Nephron progenitor cell (in vitro differentiated cells): ENCODE results near the gene CAMTA1.

ENCODE experiments used
- DNase-seq: peaks from one replicate; pipeline ENCODE4 v3.0.0; 2021
- H3K27ac Mint-ChIP-seq: 2 replicates; pipeline ENCODE4 v1.8.0; 2021; ENCODE audit warnings: mild to moderate bottlenecking, moderate library complexity, mixed read lengths
- H3K27me3 Mint-ChIP-seq: 2 replicates; pipeline ENCODE4 v1.8.0; 2021; ENCODE audit warnings: mild to moderate bottlenecking, low read depth, mixed read lengths; ENCODE audit not compliant: poor library complexity
- H3K36me3 Mint-ChIP-seq: 2 replicates; pipeline ENCODE4 v1.8.0; 2021; ENCODE audit warnings: low read depth, mixed read lengths
- H3K4me1 Mint-ChIP-seq: 2 replicates; pipeline ENCODE4 v1.8.0; 2021; ENCODE audit warnings: mixed read lengths
- H3K4me3 Mint-ChIP-seq: 2 replicates; pipeline ENCODE4 v1.8.0; 2021; ENCODE audit warnings: mild to moderate bottlenecking, moderate library complexity, mixed read lengths
- H3K9me3 Mint-ChIP-seq: 2 replicates; pipeline ENCODE4 v1.8.0; 2021; ENCODE audit warnings: mild to moderate bottlenecking, moderate library complexity, mixed read lengths
- CTCF ChIP-seq: fragments of 200-600 bp; sonication (generic); IDR thresholded peaks from 2 replicates; pipeline ENCODE4 v1.5.0; 2021; ENCODE audit warnings: antibody characterized with exemption

CAMTA1 gene

GRCh38 chr1:6871300-6871972, 86.2 kb downstream of the CAMTA1 start:
- Mint-ChIP-seq H3K36me3 (peaks cover 14% of the 10 kb centered on the region), H3K27ac (no peak overlapping the region), H3K27me3 (no peaks in the 10 kb centered on the region), H3K9me3 (no peaks in the 10 kb centered on the region), H3K4me1 (peaks cover 49% of the 10 kb centered on the region), H3K4me3 (no peak overlapping the region)
- DNase-seq, result no peak
- no peak for TF ChIP-seq CTCF

DNA sequence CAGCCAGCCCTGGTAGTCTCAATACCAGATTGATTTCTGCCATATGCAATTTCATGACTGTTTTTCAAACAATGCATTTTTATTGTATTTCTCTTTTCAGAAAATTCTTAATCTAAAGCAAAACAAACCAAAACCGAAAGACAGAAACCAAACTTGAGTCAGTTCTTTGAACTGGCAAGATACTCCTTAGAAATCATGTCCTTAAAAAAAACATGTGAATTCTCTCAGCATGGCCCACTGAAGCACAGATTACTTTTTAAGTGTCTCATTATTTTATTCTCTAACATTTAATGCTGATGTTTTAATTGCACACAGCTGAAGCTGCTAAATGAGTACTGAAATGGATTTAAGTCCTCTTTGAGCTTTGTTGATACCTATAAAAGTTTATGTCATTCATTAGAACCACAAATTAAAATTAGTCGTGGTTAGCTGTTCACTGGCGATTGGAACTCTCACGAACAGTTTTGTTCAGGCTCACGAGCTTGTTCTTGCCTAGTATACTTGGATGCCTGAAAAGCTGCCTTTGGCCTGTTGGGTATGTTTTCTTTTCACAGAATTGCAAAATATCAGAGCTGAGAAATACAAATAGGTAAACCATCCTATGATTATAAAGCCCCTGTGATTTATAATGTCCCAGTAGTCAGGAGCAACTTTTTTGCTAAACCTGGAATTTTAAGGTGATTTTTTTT, 87.5 kb downstream of the CAMTA1 start:
- H3K4me3 Mint-ChIP-seq, result no peak overlapping the region
- no peak overlapping the region for H3K27ac Mint-ChIP-seq
- H3K9me3 Mint-ChIP-seq, result no peaks in the 10 kb centered on the region
- H3K36me3 Mint-ChIP-seq, result peaks cover 24% of the 10 kb centered on the region
- no peak for TF ChIP-seq CTCF
- DNase-seq, result no peak
- peaks cover 38% of the 10 kb centered on the region for H3K4me1 Mint-ChIP-seq
- H3K27me3 Mint-ChIP-seq, result no peaks in the 10 kb centered on the region

GRCh38 chr1:6873298-6874015, 88.2 kb downstream of the CAMTA1 start:
- no peak for DNase-seq
- Mint-ChIP-seq H3K4me1 (peaks cover 31% of the 10 kb centered on the region), H3K27me3 (no peaks in the 10 kb centered on the region), H3K36me3 (peaks cover 24% of the 10 kb centered on the region), H3K27ac (no peak overlapping the region), H3K9me3 (no peaks in the 10 kb centered on the region), H3K4me3 (no peak overlapping the region)
- TF ChIP-seq CTCF, result no peak

- Mint-ChIP-seq H3K27me3 (no peaks in the 10 kb centered on the region), H3K4me1 (peaks cover 24% of the 10 kb centered on the region), H3K36me3 (peaks cover 24% of the 10 kb centered on the region), H3K9me3 (no peaks in the 10 kb centered on the region), H3K4me3 (no peak overlapping the region), H3K27ac (no peak overlapping the region)
- no peak for TF ChIP-seq CTCF
- no peak for DNase-seq
Observed at GRCh38 chr1:6874298-6874697, 89.0 kb downstream of the CAMTA1 start.

- H3K4me3 Mint-ChIP-seq, result no peak overlapping the region
- H3K4me1 Mint-ChIP-seq, result peaks cover 7% of the 10 kb centered on the region
- TF ChIP-seq CTCF, result no peak
- peak overlapping the region; percentile 38 for H3K27ac Mint-ChIP-seq
- H3K27me3 Mint-ChIP-seq, result no peaks in the 10 kb centered on the region
- H3K36me3 Mint-ChIP-seq, result peaks cover 19% of the 10 kb centered on the region
- DNase-seq, result no peak
- no peaks in the 10 kb centered on the region for H3K9me3 Mint-ChIP-seq
Observed at GRCh38 chr1:6880951-6881690, 95.9 kb downstream of the CAMTA1 start.
